Ammon's horn (tissue), 1 donor: ENCODE results near the gene NTN1.
A peak's percentile ranks its signal among the peaks of the same experiment; 100 is the strongest.
"Not testable (repeated sequence)": the region's sequence is repeated elsewhere in the genome, so short reads cannot be mapped to it uniquely, and the experiment has no call there.

ENCODE experiments used
- DNase-seq: peaks from one replicate; pipeline ENCODE4 v3.0.0-alpha.2; 2016; ENCODE audit warnings: low spot score

The NTN1 gene

DNA sequence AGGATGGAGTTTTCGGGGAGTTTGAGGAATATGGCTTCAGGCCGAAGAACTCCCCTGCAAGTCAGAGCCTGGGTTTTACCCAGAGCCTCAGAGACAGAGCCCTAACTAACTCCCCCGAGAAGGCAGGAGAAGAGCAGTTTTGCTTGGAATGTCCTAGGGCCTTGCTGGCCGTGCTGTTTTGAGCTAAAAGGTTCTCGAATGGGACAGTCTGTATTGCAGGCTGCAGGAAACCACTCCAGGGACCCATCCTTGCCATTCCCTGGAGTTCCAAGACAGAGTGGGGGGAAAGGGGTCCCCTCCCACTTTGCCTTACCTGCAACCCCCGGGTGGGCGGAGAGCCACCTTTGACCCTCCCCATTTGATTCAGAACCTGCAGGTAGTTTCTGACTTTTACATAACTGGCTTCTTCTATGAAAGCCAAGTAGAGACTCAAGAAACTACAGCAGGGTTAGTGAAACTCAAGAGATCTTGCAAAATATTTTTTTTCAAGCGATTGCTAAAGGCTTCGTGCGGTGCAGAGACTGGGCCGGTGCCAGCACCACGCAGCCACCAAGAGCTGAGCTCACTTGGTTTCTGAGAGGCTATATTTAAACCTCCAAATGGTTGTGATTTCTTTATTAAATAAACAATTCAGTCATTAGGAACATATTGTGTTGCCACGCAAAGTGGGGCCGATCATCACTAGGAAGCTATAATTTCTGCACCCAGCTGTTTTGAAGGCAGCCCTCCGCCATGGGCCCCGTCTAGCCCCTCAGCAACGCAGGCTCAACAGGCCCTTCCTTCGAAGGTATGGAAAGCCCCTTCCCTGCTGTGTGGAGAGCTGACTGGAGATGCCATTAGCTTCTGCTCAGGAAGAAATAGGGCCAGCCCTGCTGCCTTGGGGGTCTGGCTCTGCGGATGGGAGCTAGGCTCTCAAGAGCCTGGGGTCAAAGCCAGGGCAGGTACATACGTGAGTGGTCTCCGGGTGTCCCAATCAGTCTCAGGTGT is 223.0 kb downstream of the NTN1 start:
- DNase-seq: peak; percentile 65

DNA sequence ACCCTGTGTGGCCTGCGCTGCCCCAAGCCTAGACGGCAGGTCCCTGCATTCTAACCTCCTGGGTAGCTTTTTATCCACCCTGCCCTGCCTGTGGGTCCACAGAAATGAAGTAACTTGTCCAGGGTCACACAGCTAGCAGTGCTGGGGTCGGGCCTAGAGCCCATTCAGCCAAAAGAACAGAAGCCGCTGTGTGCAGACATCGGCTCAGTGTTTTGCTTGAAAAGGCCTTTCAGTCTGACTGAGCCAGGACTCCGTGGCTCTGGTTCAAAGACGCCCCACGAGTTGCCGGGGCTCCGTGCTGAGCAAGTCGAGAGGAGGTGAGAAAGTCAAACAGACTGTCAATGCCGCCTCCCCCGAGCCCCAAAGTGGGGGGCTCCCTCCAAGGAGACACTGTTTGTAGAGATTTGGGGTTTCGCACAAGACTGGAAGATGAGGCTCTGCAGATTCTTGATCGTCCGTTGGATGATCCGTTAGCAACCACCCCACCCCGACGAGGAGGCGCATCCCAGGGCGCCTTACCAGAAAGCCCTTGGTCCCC is 226.2 kb downstream of the NTN1 start:
- DNase-seq: peak; percentile 74

DNA sequence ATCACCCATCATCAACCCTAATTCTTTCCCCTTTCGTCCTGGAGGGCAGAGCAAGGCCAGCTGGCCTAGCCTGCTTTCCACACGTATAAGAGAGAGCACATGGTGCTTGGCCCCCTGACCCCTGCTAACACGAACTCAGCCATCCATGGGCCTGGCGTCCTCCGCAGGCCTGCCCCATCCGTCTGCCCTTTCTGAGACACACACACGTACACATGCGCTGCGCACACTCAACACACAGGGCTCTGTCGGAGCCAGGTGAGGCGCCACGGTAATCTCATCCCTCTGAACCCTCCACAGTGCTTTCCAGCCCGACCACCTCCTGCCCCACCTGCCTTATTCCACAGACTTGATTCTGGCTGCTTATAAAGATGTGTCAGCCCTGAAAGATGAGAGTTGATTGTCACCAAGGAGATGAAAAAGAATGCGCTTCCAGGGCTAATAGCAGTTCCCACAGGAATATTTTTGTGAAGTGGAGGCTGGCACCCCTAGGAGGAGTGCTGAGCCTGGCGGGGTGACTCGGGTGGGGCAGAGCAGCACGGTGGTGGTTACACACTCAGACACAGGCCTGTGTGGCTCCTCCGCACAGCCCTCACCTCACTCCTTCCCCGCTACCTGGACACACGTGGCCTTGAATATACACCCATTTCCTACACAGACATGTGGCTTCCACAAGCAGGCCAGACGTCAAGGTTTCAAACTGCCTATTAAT is 228.1 kb downstream of the NTN1 start:
- DNase-seq: no peak

DNA sequence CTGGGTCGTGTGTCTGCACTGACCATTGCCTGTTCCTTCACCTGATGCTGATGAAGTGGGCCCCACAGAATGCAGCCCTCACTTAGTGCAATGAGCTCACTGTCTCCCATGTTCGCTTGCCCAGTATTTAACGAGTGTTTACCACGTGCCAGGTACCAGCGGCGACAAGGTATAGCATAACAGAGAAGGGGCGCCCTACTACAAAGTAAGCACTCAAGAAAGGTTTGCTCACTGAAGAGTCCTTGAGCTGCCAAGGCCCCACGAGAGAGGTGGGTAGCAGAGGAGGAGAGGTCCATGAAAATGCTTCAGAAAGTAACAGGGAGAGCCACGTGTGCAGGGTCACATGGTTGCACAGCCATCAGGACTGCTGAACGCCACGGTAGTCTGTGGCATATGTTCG is 230.0 kb downstream of the NTN1 start:
- DNase-seq: no peak

DNA sequence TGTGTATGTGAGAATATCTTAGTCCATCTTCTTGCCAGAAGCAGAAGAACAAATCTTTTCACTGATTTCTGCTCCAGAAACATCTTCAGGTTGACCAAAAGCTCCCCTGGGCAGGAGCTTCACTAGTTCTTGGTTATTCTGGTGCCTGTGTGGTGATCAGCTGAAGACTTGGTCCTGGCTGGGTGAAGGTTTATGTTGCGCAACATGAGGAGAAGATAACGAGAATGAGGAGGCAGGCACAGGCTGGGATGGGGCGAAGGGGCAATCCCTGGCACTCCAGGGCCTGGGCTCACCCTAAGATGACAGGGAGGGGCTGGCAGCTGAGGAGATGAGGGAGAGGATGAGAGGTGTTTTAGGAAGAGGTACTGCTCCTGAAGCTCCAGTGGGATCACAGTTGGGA is 232.0 kb downstream of the NTN1 start:
- no peak for DNase-seq

DNA sequence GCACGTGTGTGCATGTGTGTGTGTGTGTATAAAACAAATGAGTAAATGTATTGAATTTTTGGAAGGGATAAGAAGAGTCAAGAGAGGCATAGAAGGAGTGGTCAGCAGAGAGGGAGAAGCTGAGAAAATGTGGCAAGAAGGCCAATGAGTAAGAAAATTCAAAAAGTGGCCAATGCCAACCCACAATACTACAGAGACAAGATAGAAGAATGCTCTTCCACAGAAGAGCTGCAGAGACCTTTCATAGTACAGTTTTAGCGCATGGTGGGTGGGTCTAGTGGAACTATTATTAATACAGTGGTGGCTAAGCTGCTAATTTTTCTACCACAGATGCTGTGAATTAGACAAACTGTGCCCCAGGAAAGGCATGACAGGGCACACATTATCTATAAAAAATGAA is 233.5 kb downstream of the NTN1 start:
- no peak for DNase-seq

DNA sequence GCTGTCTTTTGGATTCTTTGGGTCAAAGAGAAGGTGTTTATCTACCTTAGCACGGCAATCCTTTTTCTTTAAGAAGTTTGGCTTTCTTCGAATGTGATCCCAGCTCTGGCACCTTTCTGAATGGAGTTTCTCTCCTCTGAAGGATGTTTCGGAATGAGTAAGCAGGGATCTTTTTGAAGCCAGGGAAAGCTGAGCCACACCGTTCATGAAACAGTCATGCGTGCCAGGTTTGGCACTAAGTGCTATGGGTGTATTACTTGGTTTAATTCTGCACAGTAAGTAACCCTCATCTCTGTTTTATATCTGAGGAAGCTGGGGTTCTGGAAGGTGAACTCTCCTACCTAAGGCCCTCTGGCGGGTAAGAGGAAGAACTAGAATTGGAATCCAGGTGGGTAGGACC is 234.5 kb downstream of the NTN1 start:
- DNase-seq: no peak

DNA sequence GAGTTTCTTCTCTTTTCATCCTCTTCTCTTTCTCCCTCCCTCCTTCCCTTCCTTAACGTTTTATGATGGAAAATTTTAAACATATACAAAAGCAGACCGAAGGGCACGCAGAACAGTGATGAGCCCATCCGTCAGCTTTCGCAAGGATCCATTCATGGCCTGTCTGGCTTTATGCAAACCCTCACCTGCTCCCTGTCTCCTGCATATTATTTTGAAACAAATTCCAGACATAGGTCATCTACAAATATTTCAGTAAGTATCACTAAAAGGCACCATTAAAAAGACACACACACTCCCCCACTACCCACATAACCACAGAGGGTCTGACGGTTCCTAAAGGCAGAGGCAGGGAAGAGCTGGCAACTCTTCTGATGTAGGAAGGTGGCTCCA is 235.0 kb downstream of the NTN1 start:
- DNase-seq: no peak

DNA sequence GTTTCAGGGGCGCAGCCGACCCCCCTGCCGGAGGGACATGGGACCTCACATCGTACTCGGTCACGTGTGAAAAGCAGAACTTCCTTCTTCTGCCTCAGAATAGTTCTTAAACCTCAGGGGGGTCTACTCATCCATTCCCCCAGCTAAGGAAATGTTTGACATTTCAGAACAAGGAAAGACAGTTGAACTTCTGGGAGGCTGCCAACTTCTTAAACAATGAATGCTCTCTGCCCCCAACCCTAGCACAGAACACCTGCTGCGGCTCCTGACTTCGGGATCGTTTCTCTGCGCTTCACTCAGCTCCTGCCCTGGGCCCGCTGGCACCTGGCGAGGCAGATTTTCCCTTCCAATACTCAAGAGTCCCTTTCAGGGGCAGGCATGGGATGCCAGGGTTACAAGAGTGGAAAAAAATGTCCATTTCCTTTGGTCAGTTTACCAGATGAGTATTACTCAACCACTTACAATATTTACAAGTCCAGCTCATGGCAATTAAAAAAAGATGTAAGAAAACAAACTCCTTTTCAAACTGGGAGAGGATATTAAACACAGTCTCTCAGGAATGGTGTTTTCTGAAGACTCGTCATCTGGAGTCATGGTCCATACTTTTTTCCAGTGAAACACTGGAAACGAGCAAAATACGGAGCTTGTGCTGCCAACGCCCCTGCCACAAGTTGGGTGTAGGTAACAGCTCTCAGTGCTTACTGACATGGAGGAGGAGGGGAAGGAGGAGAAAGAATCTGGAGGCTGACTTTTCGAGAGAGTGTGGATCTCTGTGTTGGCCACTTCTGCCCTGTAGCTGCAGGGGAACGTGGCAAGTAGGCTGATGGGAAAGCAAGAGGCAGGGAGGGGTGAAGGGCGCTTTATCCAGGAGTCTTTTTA is 235.7 kb downstream of the NTN1 start:
- DNase-seq: no peak

DNA sequence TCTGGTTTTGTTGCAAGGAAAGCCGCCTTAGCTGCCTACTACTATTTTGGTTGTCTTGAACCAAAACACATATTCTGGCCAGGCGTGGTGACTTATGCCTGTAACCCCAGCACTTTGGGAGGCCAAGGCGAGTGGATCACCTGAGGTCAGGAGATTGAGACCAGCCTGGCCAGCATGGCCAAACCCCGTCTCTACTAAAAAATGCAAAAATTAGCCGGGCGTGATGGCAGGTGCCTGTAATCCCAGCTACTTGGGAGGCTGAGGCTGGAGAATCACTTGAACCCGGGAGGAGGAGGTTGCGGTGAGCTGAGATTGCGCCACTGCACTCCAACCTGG is 236.3 kb downstream of the NTN1 start:
- not testable (repeated sequence) for DNase-seq

DNA sequence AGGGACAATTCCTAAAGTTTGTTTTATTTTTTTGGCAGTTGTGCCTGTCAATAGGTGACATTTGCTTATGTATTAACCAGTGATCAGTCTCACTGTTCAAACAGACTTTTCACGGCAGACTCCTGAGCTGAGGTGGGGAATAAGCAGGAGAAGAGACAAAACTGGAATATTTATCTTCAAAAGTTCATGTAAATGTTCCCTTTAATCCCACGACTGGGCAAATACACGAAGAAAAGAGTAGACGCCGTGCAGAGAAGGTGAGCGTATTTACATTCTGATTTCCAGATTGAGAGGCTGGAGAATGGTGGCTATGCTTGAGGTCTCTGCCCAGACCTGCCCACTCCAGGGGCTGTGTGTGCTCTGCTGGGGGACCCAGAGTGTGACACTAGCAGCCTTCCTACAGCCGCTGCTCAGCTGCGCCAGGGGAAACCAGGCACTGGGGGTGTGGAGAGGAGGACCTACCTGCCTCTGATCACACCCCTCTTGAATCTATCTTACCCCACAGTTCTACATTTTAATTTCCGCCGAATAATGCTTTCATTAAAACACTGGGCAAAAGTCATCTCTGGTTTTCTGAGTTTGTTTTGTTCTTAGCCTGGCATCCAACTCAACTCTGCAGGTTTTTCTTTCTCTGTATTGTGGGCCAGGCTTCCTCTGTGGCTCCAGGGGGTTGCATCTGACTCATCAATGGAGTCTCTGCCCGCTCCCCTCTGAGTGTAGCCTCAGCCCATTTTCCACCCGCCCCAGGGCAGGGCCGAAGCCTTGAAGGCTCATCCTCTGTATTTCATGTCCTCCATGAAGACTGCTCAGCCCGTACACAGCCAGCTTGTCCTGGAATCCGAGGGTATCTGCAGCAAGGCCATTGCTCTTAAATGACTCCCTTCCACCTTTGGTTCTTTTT is 237.1 kb downstream of the NTN1 start:
- no peak for DNase-seq

DNA sequence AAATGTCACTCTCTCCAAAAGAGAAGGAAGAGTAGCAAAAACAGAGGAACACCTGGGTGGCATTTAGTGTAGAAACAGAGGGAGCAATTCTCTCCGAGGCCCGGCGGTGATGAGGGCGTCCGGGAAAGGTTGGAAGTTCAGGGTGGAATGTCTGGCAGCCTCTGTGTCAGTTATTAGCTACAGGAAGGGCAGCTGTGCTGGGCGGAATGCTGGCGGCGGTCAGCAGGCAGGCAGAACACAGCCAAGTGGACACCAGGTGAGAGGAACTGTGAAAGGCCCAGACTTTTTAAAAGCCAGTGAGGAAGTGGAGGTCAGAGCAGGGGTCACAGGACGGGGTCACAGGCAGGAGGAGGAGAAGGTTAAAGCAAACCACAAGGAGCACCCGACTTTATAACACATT is 238.1 kb downstream of the NTN1 start:
- no peak for DNase-seq

DNA sequence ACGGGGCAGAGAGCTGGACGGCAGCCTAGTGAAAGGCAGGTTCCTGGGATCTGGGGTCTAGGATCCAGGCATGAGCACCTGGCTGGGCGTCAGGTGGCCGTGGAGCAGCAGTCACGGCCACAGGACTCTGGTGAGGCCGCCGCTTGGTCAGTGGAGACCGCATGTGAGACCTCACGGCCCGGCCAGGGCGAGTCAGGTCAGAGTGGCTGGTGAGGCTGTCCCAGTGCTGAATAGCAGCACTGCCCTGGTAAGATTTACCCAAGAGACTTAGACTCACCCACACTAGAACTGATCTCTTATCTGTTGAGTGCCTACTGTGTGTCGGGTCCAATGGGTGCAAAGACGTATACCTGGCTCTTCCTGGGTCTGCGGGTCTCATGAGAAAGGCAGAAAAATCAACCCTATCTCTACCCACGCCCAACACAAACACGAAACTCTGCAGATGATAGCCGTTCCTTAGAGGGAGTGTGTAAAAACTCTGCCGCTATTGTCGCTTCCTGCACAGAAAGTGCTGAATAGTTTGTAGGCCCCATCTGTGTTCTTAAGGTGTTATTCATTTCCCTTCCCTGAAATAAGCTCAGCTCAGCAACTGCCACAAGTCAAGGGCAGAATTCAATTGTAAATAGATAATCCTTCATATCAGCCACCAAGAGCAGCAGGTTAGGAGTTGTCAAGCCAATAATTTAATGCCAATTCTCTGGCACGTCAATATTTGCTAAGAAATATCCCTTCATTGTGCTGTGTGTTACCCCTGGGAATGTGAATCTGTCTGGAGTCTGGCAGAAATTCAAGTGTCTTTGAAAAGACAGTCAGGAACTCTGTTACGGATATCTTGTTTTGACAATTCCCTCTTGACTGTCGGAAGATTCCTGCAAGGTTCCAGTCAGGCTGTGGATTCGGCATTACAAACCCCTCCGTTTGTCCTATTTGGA is 240.0 kb downstream of the NTN1 start:
- DNase-seq: no peak

DNA sequence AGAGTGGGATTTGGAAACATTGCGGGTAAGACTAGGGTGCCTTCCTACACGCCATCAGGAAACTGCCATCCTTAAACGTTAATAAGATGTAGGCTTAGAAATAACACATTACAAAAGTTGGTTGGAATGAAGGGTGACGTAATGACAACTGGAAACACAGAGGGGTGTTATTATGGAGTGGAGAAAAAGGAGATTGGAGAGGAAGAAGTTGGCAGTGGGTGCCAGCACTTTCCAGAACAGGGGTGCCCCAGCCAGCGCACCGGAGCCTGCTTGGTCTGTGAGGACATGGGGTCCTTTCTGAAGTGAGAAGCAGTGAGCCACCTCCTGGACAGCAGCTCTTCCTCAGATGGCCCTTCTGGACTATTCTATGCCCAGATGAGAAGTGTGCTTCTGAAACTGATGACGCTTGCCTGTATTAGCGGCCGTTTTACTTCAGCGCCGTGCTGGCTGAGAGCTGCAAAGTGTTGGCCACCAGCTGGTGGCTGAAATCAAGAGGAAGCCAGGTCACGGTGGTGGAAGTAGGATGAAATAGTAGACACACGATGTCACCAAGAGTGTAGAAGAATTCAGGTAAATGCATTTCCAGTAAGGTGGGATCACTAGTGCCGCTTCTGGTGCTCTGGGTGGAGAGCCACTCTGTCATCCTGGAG is 244.8 kb downstream of the NTN1 start:
- DNase-seq: no peak

DNA sequence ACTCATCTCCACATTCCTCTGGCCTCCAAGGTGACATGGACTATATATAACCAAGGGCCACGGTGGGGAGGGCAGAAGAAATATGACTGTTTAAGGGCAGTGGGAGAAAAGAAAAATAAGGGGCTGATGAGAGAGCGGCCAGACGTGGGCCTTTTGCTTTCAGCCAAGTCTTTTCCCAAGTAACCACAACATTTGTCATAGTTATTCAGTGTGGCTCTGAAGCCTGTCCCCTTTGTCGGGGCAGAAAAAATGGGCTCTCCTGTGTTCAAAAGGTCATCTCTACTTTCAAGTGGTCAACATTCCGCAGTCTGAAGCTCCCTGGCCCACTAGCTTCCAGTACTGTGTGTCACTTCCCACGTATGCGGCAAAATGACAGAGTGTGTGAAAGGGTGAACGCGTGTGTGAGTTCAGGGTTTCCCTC is 245.4 kb downstream of the NTN1 start:
- no peak for DNase-seq

DNA sequence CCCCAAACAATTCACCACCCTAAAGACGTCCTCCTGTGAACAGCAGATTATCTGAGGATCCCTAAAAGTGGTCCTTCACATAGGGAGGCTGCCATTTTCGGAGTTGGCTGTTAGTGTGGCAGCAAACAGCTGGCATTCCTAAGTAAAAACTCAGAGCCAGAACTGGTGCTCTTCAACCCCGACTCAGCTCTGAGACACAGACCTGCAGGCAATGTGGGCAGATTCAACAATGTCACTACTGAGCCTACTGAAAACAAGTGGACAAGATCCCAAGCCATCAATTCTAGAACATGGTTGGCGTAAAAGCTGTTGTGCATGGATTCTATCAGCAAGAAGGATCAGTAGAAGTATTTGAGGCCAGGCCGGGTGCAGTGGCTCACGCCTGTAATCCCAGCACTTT is 247.2 kb downstream of the NTN1 start:
- DNase-seq: no peak

DNA sequence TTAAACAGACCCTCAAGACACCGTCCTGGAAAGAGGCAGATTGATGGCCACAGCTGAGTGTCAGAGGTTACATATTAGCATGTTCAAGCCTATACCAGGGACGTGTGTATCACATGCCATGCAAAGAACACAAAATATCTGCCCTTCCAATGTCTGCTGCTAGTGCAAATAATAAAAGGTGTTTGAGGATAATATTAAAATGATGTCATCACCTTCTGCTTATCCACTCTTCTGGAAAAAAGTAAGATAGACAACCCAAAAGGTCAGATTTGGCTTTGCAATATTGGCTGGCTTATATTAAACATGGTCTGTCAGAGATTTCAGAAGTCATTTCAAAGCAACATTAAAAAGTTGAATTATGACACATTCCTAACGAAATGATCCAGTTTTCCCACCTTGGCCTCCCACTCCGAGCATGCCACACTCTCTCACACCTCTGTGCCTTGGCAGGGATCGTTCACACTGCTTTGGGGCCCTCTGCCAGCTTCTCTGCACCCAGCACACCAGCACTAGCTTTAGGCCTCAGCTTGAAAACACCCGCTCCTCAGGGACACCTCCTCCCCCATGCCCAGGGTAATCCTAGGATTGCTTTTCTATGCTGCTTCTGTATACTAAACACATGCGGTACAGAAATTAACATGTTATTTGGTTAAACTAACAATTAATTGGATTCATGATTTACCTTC is 248.2 kb downstream of the NTN1 start:
- DNase-seq: no peak

DNA sequence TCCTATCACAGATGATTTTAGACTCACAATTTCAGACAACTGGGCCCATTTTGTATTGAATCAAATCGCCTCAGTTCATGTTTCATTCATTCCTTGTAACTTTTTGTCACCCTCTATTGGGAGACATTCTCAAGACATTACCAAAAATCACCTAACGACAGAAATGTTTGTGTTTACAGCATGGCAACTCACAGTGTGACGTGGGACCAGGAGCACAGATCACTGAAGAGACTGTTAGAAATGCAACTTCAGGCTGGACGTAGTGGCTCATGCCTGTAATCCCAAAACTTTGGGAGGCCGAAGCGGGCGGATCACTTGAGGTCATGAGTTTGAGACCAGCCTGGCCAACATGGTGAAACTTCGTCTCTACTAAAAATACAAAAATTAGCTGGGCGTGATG is 249.6 kb downstream of the NTN1 start:
- DNase-seq: no peak

DNA sequence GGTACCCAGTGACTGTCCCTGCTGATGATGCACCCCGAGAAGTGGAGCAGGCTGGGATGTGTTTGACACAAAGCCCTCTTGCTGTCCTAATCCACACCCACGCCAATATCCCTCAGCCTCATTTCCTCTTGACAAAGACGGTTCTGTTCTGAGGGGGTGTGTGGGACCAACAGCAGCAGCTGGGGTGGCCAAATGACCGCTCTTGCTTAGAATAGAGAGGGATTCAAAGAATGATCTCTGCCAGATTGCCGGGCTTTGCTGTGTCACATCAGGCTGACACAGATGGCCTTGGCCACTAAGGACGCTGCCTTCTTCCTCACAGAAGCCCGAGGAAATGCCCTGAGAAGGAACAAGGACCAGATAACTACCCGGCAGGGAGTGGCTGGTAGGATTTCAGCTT is 250.7 kb downstream of the NTN1 start:
- peak; percentile 93 for DNase-seq
